GM19467 (cell line): ENCODE results near the gene ATP2B1.
"Not testable (repeated sequence)": the region's sequence is repeated elsewhere in the genome, so short reads cannot be mapped to it uniquely, and the experiment has no call there.

Source experiments
- ATAC-seq: cut with Tn5 transposase; IDR thresholded peaks from one replicate; pipeline ENCODE4 v1.9.1; 2021; ENCODE audit warnings: mild to moderate bottlenecking, moderate library complexity; ENCODE audit not compliant: unreplicated experiment

The ATP2B1 gene

DNA sequence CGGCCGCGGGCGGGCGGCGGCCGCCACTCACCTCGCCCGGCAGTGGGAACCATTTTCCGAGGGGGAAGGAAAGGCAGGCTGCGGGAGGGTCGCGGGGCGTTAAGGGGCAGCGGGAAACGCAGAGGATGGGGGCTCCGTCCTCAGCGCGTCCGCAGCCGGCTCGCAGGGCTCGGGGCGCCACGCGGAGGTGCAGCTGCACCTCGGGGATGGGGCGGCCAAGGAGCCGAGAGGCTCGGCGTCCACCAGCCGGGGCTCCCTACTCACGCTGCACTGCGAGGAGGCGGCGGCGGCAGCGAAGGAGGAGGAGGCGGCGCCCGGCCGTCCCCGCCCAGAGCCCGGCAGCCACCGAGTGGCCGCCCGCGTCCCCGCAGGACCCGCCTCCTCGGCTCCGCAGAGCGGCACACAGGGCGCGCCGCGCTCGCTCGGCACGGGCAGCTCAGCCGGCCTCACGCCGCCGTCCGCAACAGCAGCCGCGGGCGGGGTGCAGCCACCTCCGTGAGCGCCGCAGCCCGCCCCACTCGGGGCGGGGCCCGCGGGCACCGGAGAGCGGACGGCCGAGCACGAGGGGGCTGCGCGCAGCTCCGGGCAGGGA is at the start of gene ATP2B1:
ATP2B1 (minus strand) TSS at position 274 of the 592 bp plus-strand sequence. CDS start 52,952 bp downstream, outside the sequence.
- ATAC-seq, result peak; percentile 52

DNA sequence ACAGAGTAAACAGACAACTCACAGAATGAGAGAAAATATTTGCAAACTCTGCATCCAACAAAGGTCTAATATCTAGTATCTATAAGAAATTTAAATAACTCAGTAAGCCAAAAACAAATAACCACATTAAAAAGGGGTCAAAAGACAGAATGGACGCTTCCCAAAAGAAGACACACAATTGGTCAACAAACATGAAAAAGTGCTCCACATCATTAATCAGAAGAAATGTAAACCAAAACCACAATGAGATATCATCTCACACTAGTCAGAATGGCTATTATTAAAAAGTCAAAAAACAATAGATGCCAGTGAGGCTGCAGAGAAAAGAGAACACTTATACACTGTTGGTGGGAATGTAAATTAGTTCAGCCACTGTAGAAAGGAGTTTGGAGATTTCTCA is 49.3 kb upstream of the ATP2B1 start:
- ATAC-seq, result not testable (repeated sequence)

DNA sequence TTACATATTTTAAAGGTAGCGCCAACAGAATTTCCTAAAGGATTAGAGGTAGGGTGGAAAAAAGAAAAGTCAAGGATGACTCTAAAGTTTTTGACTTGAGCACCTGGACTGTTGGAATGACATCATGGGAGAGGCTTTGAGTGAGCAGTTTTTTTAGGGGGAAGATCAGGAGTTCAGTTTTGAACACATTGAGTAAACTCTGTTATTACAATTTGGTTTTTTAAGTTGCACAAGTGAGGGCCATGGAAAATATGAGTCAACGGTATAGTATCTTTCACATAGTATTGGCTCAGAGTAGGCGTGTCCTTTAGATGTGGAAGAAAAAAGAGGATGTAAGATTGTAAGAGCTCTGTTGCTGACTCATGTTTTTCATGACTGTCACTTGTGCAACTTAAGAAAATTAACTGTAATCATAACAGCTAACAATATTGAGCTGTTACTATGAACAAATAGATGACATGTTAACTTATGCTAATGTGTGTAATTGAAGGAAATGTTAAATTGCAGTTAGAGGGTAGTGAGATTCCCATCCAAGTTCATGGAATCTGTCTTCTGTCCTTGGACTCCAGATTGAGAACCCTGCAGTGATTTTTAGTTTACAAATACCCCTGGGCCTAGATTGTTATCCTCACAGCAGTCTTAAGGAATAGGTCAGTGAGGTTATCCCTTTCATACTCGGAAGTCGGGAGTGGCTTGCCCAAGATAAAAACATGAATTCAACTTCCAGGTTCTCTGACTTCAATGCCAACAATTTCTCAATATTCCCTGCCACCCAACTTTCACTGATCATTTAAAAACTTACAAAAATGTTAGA is 48.2 kb upstream of the ATP2B1 start:
- ATAC-seq, result peak; percentile 92

DNA sequence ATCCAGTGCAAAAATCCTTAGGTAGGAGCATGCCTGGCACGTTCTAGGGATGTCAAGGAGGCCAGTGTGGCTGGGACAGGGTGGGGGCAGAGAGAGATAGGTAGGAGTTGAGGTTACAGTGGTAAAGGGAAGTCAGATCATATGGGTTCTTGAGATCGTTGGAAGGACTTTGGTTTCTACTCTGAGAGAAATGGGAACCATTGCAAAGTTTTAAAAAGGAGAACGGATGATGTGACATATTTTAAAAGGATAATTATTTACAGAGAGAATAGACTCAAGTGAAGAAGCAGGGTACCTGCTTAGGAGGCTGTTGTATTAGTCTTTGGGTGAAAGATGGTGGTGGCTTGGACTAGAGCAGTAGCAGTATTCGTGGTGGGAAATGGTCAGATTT is 47.6 kb upstream of the ATP2B1 start:
- peak; percentile 7 for ATAC-seq

DNA sequence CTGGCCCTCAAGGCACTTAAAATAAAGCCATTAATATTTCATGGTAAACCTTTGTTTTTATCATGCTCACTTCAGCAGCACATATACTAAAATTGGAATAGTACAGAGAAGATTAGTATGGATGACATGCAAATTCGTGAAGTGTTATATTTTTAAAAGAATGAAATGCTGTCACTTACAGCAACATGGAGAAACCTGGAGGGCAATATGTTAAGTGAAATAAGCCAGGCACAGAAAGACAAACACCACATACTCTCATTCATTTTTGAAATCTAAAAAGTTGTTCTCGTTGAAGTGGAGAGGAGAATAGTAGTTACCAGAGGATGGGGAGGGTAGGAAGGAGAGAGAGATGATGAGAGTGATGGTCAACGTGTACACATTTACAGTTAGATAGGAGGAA is 45.4 kb upstream of the ATP2B1 start:
- no peak for ATAC-seq

DNA sequence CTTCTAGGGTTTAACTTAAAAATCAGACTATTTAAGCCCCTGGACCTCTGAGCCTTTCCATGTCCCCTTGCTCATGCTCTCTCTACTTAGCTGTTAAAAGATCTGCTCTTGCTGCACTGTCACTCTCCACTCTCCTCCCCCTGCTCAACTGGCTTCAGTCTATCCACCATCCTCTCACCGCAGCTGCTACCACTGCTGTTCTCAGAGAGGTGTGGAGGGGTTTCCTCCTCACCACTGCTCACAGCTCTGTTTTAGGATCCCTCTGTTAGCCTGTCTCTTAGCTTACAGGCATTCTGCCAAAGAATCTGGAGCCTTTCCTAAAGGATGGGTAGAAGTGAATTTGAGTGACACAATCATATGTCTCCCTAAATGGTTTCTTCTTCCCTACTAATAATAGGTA is 43.7 kb upstream of the ATP2B1 start:
- peak; percentile 45 for ATAC-seq

DNA sequence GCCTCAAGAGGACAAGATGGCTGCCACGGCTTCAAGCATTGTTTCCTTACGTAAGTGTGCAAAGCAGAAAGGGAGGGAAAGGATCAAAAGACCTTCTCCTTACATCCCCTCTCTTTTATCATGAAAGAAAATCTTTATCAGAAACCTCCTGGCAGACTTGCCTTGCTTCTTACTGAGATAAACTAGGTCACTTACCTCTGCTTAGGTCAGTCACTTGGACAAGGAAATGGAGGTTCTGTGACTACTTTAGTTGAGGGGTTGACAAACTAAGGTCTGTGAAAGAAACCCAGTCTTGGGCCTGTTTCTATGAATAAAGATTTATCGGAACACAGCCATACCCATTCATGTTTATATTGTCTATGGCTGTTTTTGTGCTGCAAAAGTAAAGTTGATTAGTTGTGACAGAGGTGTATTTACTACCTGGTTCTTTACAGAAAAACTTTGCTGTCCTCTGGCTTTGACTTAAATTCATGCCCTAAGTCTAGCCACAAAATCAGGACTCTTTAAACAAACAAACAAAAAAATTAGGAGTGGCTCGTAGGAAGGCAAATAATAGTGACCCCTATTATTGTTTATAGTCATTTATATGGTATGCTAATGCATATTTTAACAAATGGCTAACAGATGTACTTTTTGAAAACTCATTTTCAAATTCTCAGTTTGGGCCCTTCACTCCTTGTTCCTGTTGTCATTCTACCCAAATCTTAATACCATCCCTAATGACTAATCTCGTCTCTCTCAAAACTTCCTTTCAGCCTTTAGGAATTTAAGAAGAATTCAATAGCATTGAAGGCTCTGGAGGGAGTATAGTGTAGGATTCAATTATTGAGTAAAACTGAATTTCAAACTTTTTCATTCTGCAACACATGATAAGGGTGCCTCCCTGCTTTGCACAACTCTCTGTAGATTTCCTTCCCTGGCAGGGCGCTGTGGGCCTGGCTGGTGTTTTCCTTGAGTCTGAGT is 42.0 kb upstream of the ATP2B1 start:
- ATAC-seq, result no peak

DNA sequence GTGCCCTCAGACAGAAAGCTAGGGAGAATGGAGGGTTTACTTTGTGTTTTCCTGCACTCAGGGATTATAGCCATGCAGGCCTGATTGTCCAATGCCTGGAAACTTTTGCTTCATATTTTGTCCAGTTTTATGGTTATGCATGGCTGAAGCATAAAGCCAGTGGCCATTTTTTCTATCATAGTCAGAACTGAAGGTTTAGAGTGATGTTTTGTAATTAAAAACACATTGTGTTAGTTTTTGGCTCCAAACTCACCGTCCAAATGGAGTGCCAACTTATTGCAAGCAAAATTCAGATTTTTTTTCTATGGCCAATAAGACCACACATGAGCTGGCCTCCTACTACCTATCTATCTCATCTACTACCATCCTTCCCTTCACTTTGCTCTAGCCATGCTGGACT is 40.2 kb upstream of the ATP2B1 start:
- no peak for ATAC-seq

DNA sequence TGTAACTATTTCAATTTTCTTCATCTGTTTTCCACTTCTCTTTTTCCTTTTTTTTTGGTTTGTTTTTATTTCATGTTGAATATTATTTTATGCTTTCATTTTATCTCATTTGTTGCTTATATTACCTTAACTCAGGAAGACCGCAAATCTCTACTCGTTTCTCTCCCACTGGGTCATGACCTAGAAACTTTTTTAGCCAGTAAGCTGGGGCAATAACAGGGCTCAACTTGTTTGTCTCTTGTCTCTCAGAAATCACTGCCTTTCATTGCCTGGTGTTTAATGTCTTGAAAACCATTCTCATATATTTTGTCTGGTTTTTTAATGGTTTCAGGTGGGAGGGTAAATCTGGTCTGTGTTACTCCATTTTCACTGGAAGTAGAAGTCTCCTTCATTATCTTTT is 36.6 kb upstream of the ATP2B1 start:
- no peak for ATAC-seq

DNA sequence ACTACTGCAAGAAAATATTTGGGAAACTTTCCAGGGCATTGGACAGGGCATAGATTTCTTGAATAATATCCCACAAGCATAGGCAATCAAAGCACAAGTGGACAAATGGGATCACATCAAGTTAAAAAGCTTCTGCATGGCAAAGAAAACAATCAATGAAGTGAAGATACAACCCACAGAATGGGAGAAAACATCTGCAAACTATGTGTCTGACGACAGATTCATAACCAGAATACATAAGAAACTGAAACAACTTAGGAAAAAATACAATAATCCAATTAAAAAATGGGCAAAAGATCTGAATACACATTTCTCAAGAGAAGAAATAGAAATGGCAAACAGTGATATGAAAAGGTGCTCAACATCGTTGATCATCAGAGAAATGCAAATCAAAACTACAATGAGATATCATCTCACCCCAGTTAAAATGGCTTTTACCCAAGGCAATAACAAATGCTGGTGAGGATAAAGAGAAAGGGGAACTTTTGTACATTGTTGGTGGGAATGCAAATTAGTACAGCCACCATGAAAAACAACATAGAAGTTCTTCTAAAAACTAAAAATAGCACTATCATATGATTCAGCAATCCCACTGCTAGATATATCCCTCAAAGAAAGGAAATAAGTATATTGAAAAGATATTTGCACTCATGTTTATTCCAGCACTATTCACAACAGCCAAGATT is 33.8 kb upstream of the ATP2B1 start:
- no peak for ATAC-seq

DNA sequence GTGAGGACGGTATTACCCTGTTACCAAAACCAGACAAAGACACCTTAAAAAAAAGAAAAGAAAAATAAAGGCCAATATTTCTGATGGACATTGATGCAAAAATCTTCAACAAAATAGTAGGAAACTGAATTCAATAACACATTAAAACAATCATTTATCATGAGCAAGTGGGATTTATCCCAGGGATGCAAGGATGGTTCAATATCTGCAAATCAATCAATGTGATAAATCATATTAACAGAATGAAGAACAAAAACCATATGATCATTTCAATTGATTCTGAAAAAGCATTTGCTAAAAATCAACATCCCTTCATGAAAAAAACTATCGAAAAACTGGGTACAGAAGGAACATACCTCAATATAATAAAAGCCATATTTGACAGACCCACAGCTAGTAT is 32.3 kb upstream of the ATP2B1 start:
- no peak for ATAC-seq

DNA sequence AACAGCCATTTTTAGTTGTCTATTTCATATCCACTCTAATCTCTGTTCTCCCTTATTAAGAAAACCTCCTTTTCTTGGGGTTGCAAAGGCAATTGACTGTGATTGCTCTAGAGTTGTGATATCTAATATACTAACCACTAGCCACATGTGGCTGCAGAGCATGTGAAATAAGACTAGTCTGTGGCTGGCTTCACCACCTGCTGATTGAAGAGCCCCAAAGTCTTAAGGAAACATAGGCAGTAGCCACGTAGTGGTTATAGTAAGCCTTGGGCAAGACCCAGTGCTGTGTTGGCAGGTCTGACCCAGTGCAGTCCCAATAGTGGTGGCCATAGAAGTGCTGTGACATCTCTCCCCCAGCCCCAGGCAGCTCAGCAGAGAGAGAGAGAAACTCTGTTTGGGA is 28.4 kb upstream of the ATP2B1 start:
- no peak for ATAC-seq

DNA sequence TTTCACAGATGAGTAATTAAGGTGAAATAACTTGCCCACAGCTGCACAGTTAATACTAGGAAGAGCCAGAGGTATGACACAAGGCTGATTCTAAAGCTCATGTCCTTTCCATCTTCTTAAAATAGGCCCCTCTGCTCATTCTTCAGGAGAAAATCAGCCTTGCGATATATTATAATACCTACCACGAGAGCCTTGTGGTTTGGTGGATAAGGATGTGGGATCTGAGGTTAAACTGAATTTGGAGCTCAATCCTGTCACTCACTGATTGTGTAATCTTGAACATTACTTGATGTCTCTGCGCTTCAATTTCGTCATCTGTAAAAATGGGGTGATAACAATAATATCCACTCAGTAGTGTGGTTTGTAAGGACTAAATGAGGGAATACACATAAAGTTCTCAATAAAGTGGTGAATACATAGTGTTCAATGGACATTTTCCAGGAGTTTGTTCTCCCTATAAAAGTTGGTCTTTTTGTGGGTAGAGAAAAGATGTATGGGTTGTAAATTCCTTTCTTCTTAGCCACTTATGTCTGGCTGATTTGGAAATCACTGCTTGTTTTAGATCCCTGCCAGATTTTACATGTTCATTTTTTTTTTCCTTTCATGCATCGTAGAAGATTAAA is 25.1 kb upstream of the ATP2B1 start:
- no peak for ATAC-seq

DNA sequence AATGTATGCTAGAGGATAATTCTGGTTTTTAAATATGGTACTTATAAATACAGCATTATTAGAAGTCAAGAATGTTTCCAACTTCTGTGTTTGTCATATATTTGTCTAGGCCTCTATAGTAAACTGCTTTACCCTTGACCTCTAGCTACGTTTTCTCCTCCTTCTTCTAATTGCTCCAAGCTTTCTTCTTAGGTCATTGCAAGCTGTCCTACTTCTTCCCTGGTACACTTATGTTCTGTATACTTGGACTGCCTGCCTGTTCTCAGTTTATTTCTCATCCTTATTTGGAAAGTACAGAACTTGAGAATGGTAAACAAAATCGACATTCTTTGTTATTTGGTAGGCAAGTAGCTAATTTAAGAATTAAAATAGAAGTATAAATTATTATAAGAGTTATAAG is 23.9 kb upstream of the ATP2B1 start:
- no peak for ATAC-seq

DNA sequence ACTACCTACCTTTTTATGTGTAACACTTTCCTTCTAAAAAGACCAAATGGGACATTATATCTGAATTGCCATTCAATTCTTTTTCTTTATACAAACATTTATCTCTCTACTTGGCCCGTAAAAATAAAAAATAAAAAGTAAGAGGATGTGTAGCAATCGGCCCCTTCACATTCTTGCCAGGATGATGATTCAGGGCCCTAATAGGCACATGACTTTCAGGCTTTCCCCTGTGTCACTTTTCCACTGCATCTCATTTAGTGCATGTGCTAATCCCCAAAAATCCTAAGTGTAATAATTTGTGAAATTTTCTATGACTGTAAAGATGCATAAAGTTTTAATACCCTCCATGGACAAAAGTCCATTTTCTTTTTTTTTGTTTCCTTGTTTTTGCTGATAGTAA is 23.0 kb upstream of the ATP2B1 start:
- no peak for ATAC-seq

DNA sequence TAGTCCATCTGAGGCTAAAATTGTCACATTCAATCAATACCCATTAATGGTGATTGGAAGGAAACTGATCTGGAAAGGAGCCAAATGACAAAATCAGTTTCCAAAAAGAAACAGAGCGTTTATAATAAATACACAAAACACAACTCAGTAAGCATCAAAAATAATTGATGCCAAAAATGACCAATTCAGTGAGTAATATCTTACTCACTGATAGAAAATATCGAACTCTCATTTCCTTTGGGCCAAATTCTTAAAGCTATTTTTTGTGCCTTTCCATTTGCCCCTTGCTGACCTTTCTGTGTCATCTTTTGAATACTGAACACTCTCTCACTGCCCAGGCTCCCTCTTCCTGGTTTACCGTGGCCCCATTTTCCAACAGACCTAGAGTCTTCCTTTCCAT is 22.5 kb upstream of the ATP2B1 start:
- ATAC-seq, result no peak

DNA sequence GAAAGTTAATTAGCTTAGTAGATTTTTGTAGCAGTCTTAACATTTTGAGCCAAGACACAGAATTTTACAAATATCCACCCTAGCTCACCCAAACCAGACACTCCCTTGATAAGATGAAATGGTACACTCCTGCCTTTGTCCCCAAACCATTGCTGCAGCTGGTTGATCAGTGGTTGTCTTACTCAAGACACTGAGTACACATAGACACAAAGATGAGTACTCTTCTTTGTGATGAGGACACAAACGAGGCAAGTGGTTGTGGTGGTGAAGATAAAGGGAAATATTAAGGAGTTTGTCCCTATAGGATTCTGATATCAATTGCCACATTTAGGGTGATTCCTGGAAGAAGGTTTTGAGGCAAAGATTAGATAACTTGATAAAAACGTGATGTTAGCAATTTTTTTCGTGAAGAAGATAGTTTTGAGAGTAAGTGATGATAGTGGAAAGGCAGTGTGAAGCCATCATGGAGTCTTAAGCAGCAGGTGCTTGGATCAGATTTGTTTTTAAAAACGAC is 21.4 kb upstream of the ATP2B1 start:
- no peak for ATAC-seq

DNA sequence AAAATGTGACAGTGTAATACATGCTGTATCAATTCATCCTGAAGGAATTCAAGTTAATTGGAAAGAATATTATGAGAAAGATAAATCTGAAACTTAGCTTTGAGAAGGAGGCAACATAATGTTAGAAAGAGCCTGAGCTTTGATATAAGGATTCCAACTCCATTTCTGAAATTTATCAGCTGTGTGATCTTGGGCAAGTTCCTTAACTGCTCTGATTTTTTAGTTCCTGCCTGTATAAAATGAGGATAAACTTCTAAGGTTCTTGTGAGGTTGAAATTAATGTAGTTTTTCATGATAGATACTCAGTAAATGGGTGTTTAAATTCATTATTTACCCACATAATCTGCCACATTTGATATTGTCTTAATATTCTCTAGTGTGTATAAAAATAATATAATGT is 14.6 kb upstream of the ATP2B1 start:
- ATAC-seq, result no peak

DNA sequence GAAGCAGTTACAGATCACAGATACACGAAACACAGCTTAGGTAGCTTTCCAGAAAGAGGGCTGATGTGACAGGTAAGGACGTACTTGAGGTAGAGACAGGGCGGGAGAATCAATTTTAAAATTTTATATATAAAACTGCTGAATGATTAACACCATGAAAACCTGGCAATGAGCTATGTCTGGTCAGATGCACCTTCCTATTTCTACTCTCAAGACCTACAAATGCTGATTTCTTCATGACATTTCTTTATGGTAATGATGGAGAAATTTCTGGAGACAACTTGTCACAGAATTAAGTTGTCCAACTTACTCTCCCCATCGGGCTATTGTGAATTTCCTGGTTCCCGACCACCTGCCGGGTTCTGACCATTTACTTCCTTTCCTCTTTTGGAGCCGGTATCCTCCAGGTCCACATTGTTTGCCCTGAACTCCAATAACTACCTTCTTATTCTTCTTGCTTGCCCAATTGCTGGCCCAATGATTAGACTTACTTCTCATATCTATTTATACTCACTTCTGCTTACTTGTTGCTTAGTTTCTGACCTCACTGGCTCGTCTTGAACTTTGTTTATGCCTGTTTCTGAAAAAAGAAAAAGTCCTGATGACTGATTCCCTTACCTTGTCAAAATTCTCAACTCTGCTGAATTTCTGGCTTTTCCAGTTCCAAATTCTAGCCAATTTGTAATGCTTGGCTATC is 12.8 kb upstream of the ATP2B1 start:
- ATAC-seq, result peak; percentile 93
